KOPT-K1 (cell line): Measurements from ENCODE around the gene FEM1B.

Experiments
- H3K27ac ChIP-seq: fragments of 200-600 bp; sonication (generic); 2 replicates; pipeline ENCODE4 v1.5.1; 2016; ENCODE audit warnings: antibody characterized with exemption, mild to moderate bottlenecking, low read depth, low read length; ENCODE audit not compliant: poor library complexity, severe bottlenecking
- H3K36me3 ChIP-seq: fragments of 200-600 bp; sonication (generic); 2 replicates; pipeline ENCODE4 v1.5.1; 2017; ENCODE audit warnings: antibody characterized with exemption, mild to moderate bottlenecking, low read length, moderate library complexity; ENCODE audit not compliant: insufficient read depth
- H3K9me3 ChIP-seq: fragments of 200-600 bp; sonication (generic); 2 replicates; pipeline ENCODE4 v1.5.1; 2017; ENCODE audit warnings: antibody characterized with exemption, low read length, mild to moderate bottlenecking; ENCODE audit not compliant: insufficient read depth, poor library complexity, severe bottlenecking

Gene FEM1B

GRCh38 chr15:68333775-68334470 lies 56.4 kb downstream of the FEM1B start:
- Histone ChIP-seq H3K9me3 (no peaks in the 10 kb centered on the region), H3K27ac (no peak overlapping the region), H3K36me3 (no peaks in the 10 kb centered on the region)

GRCh38 chr15:68334661-68335124 lies 57.1 kb downstream of the FEM1B start:
- H3K9me3 ChIP-seq, result no peaks in the 10 kb centered on the region
- H3K27ac ChIP-seq, result no peak overlapping the region
- no peaks in the 10 kb centered on the region for H3K36me3 ChIP-seq

DNA sequence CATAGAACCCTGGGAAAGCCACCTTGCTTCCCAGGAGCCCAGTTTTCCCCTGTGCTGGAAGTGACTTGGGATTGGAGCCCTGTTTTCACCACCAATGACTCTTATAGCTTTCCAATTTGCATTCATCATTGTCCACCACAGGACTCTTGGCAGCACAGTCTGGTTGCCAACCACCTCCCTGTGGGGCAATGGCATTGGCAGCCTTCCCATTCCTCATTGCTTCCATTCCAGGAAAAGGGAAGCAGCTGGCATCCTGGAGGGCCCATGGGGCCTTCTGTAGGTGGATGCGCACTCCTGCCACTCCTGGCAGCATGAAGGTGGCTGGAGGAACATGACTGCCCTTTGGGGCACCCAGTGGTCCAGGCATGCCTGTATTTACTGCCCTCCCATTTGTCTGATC lies 57.7 kb downstream of the FEM1B start:
- Histone ChIP-seq H3K27ac (no peak overlapping the region), H3K9me3 (no peaks in the 10 kb centered on the region), H3K36me3 (no peaks in the 10 kb centered on the region)

- no peak overlapping the region for H3K27ac ChIP-seq
- H3K36me3 ChIP-seq, result no peaks in the 10 kb centered on the region
- H3K9me3 ChIP-seq, result no peaks in the 10 kb centered on the region
Observed at GRCh38 chr15:68335655-68336054, 58.1 kb downstream of the FEM1B start.

GRCh38 chr15:68336516-68336915 lies 59.0 kb downstream of the FEM1B start:
- Histone ChIP-seq H3K36me3 (no peaks in the 10 kb centered on the region), H3K9me3 (no peaks in the 10 kb centered on the region), H3K27ac (no peak overlapping the region)

DNA sequence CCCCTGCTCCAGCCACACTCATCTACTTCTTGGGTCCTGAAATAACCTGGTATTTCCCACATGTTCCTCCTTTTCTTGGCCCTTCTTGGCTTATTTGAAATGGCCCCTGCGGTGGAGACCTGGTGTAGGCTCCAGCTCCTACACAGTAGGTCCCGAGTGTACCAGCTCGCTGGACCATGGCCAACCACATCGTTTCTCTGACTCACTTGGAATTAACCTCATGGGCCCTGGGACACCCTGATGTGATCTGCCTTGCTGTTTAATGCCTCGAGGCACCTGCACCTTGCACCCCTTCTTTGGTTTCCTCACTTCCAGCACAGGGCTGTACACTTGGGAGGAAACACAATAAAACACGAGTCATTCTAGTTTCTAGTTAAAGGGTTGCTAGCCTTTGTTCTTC lies 60.3 kb downstream of the FEM1B start:
- H3K9me3 ChIP-seq, result no peaks in the 10 kb centered on the region
- H3K27ac ChIP-seq, result no peak overlapping the region
- H3K36me3 ChIP-seq, result no peaks in the 10 kb centered on the region

DNA sequence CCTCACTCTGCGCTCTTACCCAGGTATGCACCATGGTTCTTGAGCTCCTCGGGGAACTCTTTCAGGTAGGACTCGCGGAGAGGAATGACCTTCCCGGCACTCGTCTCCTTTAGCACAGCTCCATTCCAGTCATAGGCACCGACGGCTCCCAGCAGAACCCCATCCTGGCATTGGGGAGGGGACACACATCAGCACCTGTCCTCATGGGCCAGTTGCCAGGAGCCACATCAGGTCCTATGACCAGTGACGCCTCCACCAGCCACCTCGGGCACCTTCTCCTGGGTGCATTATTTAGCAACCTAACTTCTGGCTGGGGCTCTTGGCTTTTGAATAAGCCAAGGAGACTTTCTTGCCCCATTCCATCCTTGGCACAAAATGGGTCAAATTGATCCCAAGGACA lies 61.9 kb downstream of the FEM1B start:
- H3K27ac ChIP-seq, result no peak overlapping the region
- no peaks in the 10 kb centered on the region for H3K36me3 ChIP-seq
- no peaks in the 10 kb centered on the region for H3K9me3 ChIP-seq

- no peak overlapping the region for H3K27ac ChIP-seq
- H3K36me3 ChIP-seq, result no peaks in the 10 kb centered on the region
- H3K9me3 ChIP-seq, result no peaks in the 10 kb centered on the region
Observed at GRCh38 chr15:68340726-68341671, 63.5 kb downstream of the FEM1B start.

DNA sequence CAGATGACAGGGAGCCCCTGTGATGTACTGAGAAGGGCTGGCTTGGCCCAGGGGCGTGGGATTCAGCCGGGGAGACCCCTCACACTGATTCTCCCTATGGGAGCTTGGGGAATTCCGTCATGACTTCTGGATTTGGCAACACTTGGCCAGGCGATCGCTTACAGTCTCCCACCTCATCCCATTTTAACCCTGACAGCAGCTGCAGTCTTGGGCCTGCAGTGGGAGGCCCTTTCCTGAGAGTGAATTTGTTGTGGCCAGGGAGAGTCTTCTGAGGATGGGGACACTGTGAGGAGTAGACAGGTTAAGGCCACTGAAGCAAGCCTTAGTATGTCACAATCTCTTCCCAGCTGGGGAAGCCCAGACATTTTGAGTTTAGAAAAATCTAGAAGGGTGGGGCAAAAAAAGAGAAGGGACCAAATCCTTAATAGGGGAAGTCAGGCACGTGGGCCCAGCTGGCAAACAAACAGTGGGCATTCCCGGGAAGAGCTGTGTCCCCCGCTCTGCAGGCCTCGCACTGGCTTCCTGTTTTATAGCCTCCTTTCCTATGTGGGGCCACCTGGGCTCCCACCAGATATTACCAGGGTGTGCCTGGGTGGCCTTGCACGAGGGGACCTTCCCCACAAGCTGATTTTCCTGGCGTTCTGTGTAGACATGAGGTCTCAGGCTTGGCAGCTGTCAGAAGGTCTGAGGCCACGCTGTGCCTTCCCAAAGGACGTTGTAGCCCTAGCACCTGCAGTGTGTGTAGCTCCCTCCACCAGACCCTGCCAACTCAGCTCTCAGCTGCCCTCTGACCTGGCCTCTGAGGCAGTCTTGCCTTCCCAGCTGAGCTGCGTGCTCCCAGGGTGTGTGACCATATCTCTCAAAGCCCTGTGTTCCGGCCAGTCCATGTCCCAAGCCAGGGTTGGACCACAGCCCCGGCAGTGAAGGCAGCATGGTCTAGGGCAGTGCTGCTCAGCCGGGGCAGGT lies 64.5 kb downstream of the FEM1B start:
- H3K9me3 ChIP-seq, result no peaks in the 10 kb centered on the region
- H3K36me3 ChIP-seq, result no peaks in the 10 kb centered on the region
- no peak overlapping the region for H3K27ac ChIP-seq

DNA sequence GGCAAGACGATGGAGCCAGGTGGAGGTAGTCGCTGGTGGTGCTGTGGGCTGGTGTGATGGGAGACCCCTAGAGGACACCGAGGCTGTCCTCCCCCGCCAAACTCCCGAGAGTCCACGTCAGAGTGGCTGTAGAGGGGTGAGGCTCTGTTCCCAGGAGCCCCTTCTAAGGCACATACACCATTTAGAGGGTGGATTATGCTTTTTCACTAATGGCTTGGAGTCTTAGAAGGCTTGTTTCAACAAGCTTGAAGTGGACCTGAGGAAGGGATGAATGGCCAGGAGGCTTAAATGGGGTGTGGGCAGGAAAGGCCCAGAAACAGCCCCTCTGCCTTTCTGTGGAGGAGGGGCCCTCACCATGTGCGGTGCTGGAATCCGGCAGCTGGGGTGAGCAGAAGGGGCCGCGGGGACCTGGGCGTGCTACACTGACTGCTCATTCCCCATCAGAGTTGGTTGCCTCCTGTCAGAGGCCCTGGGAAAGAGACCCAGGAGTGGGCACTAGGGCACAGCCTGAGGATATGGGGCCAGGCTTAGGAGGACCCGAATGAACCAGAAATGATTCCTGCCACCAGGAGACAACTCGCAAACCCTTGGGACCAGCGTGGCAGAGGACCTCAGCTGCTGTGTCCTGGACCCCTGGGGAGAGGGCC lies 66.2 kb downstream of the FEM1B start:
- no peak overlapping the region for H3K27ac ChIP-seq
- no peaks in the 10 kb centered on the region for H3K9me3 ChIP-seq
- no peaks in the 10 kb centered on the region for H3K36me3 ChIP-seq

GRCh38 chr15:68344600-68344999 lies 67.1 kb downstream of the FEM1B start:
- H3K36me3 ChIP-seq, result no peaks in the 10 kb centered on the region
- H3K9me3 ChIP-seq, result no peaks in the 10 kb centered on the region
- H3K27ac ChIP-seq, result no peak overlapping the region
